ENCODE data around the gene GABRG3. TPM values are rescaled to one million over a fixed set of nuclear protein-coding genes. Genes with fewer than 3 reads are reported as not detected.

Gene GABRG3
- total RNA-seq, 1 donor from 2014 or later, result 0.24 TPM

GRCh38 chr15:27070841-27071240, 99.9 kb downstream of the GABRG3 start:
- H3K4me3 Mint-ChIP-seq (ENCODE audit: low read depth), result no peak overlapping the region
- TF ChIP-seq, protein P1, sequence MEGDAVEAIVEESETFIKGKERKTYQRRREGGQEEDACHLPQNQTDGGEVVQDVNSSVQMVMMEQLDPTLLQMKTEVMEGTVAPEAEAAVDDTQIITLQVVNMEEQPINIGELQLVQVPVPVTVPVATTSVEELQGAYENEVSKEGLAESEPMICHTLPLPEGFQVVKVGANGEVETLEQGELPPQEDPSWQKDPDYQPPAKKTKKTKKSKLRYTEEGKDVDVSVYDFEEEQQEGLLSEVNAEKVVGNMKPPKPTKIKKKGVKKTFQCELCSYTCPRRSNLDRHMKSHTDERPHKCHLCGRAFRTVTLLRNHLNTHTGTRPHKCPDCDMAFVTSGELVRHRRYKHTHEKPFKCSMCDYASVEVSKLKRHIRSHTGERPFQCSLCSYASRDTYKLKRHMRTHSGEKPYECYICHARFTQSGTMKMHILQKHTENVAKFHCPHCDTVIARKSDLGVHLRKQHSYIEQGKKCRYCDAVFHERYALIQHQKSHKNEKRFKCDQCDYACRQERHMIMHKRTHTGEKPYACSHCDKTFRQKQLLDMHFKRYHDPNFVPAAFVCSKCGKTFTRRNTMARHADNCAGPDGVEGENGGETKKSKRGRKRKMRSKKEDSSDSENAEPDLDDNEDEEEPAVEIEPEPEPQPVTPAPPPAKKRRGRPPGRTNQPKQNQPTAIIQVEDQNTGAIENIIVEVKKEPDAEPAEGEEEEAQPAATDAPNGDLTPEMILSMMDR (IDR thresholded peaks at IDR 0.05; ENCODE audit: unreplicated experiment), result no peak
- no peak for DNase-seq (ENCODE audit: low spot score, unreplicated experiment)
- H3K27ac Mint-ChIP-seq, result no peak overlapping the region
- H3K9me3 Mint-ChIP-seq (ENCODE audit: low read depth), result peaks cover 6% of the 10 kb centered on the region
- H3K36me3 Mint-ChIP-seq (ENCODE audit: insufficient read depth), result no peaks in the 10 kb centered on the region
- H3K4me1 Mint-ChIP-seq (ENCODE audit: low read depth), result peaks cover 3% of the 10 kb centered on the region
- peaks cover 3% of the 10 kb centered on the region for H3K27me3 Mint-ChIP-seq

DNA sequence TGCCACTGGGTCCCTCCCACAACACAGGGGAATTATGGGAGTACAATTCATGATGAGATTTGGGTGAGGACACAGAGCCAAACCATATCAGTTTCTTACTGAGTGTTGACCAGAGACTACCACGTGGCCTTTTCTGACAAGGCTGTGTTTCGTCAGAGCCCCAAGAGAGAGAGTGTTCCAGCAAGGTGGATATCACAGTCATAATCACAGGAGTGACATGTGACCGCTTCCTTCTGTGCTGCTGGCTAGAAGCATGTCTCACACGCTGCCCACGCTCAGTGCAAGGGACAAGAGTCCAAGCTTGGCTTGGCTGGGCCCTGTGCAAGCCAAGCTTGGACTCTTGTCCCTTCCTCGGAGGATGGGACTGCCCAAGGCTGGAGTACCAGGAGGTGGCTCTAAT, 103.2 kb downstream of the GABRG3 start:
- Mint-ChIP-seq H3K27me3 (peaks cover 8% of the 10 kb centered on the region), H3K9me3 (ENCODE audit: low read depth) (no peaks in the 10 kb centered on the region), H3K36me3 (ENCODE audit: insufficient read depth) (no peaks in the 10 kb centered on the region), H3K4me3 (ENCODE audit: low read depth) (no peak overlapping the region), H3K27ac (no peak overlapping the region), H3K4me1 (ENCODE audit: low read depth) (peaks cover 3% of the 10 kb centered on the region)
- TF ChIP-seq, protein P1 (IDR thresholded peaks at IDR 0.05; ENCODE audit: unreplicated experiment), result no peak
- DNase-seq (ENCODE audit: low spot score, unreplicated experiment), result no peak

DNA sequence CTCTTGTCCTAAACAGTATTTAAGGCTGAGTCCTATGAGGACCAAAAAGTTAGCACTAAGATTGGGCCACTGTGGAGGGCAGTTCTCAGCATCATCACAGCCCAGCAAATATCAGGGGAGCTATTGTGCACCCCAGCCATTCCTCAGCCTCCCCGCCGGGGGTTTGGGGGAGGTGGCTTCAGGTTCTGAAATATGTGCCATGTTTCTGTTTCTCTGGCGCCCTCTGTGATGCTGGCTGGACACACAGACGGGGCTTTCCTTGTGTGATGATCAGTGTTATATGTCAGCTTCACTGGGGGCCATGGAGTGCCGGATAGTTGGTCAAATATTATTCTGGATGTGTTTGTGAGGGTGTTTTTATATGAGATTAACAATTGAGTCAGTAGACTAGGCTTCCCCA, 106.8 kb downstream of the GABRG3 start:
- Mint-ChIP-seq H3K27ac (no peak overlapping the region), H3K36me3 (ENCODE audit: insufficient read depth) (no peaks in the 10 kb centered on the region), H3K4me3 (ENCODE audit: low read depth) (no peak overlapping the region), H3K4me1 (ENCODE audit: low read depth) (peaks cover 4% of the 10 kb centered on the region), H3K27me3 (peaks cover 5% of the 10 kb centered on the region), H3K9me3 (ENCODE audit: low read depth) (no peaks in the 10 kb centered on the region)
- DNase-seq (ENCODE audit: low spot score, unreplicated experiment), result no peak
- TF ChIP-seq, protein P1 (IDR thresholded peaks at IDR 0.05; ENCODE audit: unreplicated experiment), result no peak

GRCh38 chr15:27081676-27082418, 110.9 kb downstream of the GABRG3 start:
- no peak for DNase-seq (ENCODE audit: low spot score, unreplicated experiment)
- Mint-ChIP-seq H3K27ac (no peak overlapping the region), H3K9me3 (ENCODE audit: low read depth) (no peaks in the 10 kb centered on the region), H3K4me3 (ENCODE audit: low read depth) (no peak overlapping the region), H3K36me3 (ENCODE audit: insufficient read depth) (no peaks in the 10 kb centered on the region), H3K27me3 (peaks cover 5% of the 10 kb centered on the region), H3K4me1 (ENCODE audit: low read depth) (peaks cover 14% of the 10 kb centered on the region)
- TF ChIP-seq, protein P1 (IDR thresholded peaks at IDR 0.05; ENCODE audit: unreplicated experiment), result no peak

GRCh38 chr15:27082526-27082925, 111.5 kb downstream of the GABRG3 start:
- H3K9me3 Mint-ChIP-seq (ENCODE audit: low read depth), result no peaks in the 10 kb centered on the region
- H3K4me1 Mint-ChIP-seq (ENCODE audit: low read depth), result peaks cover 14% of the 10 kb centered on the region
- TF ChIP-seq, protein P1 (IDR thresholded peaks at IDR 0.05; ENCODE audit: unreplicated experiment), result no peak
- no peak for DNase-seq (ENCODE audit: low spot score, unreplicated experiment)
- no peaks in the 10 kb centered on the region for H3K36me3 Mint-ChIP-seq (ENCODE audit: insufficient read depth)
- no peak overlapping the region for H3K4me3 Mint-ChIP-seq (ENCODE audit: low read depth)
- peaks cover 2% of the 10 kb centered on the region for H3K27me3 Mint-ChIP-seq
- no peak overlapping the region for H3K27ac Mint-ChIP-seq
